ENCODE measurements around the gene A2ML1.

Gene A2ML1

DNA sequence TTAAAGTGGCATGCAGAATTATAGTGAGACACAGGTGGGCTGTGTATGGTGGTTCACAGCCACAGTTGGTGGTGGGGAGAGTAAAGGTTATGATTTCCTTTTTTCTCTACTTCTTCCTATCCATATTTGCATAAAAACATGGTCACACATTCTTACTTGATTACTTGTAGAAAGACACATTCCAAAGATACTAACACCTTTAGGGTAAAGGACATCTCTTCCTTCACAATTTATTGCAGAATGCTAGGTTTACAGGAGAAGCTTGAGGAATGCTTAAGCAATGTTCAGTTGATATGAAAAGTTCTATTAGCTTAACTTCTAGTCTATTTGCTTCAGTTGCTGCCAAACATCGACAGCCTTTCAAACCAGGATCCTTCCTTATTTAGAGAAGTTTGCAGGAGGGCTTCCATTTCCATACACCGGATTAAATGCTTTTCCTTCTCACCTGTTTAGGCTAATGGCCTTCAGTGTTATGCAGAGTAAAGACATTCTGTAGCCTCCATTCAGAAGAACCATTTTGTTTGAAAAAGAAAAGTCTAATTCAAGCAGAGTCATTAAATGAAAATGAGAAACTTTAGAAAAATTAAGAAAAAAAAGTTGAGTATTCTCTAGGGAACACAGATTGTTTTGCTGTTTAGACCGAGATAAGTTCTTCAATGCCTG lies 89.3 kb downstream of the A2ML1 start:
- TF ChIP-seq, protein P1, sequence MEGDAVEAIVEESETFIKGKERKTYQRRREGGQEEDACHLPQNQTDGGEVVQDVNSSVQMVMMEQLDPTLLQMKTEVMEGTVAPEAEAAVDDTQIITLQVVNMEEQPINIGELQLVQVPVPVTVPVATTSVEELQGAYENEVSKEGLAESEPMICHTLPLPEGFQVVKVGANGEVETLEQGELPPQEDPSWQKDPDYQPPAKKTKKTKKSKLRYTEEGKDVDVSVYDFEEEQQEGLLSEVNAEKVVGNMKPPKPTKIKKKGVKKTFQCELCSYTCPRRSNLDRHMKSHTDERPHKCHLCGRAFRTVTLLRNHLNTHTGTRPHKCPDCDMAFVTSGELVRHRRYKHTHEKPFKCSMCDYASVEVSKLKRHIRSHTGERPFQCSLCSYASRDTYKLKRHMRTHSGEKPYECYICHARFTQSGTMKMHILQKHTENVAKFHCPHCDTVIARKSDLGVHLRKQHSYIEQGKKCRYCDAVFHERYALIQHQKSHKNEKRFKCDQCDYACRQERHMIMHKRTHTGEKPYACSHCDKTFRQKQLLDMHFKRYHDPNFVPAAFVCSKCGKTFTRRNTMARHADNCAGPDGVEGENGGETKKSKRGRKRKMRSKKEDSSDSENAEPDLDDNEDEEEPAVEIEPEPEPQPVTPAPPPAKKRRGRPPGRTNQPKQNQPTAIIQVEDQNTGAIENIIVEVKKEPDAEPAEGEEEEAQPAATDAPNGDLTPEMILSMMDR (IDR thresholded peaks at IDR 0.05; ENCODE audit: borderline replicate concordance, insufficient read depth, low read depth, low read length): no peak
- no peak overlapping the region for H3K4me3 ChIP-seq (ENCODE audit: low read depth, low read length)

DNA sequence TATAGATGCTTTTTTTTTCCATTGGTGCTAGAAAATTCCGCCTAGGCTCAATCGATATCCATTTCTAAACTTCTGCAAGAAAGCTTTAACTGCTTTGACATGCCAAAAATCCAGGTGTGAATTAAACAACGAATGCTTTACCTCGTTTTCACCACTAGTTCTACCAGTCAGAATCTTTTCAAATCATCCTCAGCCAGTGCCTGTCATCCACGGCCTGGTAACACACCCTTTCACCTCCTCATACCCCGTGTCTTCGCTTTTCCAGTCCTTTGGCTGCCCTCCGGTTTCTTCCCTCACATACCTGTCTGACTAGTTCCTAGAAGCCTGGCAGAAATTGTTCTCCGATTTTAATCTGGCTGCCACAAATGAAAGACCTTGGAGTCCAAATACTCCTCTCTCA lies 90.5 kb downstream of the A2ML1 start:
- no peak overlapping the region for H3K4me3 ChIP-seq (ENCODE audit: low read depth, low read length)
- TF ChIP-seq, protein P1 (IDR thresholded peaks at IDR 0.05; ENCODE audit: borderline replicate concordance, insufficient read depth, low read depth, low read length): 0 out of 2 replicates have a peak, but pooled peaks have one; percentile 35

DNA sequence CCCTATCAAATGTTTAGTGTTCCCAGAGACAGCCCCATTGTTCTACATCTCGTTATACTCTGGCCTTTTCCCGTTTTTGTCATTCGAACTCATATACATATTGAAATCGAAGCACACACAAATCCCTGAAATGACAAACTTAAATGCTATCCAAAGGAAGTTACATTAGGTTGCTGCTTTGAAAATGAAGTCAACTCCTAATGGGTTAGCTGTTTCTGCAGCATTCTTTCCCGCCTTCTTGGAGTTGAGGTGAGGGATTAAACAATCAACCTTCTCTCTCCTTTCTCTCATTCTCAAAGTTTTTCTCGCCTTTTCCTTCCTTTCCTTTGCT lies 91.2 kb downstream of the A2ML1 start:
- TF ChIP-seq, protein P1 (IDR thresholded peaks at IDR 0.05; ENCODE audit: borderline replicate concordance, insufficient read depth, low read depth, low read length): no peak
- H3K4me3 ChIP-seq (ENCODE audit: low read depth, low read length): peak overlapping the region; percentile 44

DNA sequence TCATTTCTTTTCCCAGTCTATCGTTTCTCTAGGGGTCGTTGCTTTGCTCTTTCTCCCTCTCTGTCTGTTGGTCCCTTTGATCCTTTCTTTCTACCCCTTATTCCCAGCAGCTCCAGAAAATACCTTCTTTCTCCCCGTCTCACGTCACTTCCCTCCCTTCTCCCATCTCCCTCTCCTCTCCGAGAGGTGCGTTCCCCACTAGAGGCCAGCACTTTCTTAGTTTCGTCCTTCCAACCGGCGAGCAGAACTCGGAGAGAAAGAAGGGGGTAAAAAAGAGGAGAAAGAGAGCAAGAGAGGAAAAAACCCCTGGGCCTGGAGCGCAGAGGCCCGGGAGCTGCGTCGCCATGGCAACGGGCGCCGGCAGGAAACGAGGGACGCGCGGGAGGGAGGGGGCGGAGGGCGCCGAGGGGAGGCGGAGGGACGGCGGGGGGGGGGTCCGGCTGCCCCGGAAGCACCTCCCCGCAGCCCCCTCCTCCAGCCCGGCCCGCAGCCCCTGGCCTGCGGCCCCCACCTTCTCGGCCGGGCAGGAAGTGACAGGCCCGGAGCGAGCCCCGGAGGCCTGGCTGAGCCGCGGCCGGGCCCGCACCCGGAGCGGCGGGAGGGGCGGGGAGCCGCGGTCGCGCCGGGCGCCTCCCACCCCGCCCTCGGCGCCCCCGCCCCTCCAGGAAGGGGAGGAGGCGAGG lies 91.8 kb downstream of the A2ML1 start, which contains the start of gene PHC1:
Gene PHC1 (plus strand): TSS at position 477 of the 683 bp plus-strand sequence. CDS start 3,169 bp downstream, outside the sequence.
- TF ChIP-seq, protein P1 (IDR thresholded peaks at IDR 0.05; ENCODE audit: borderline replicate concordance, insufficient read depth, low read depth, low read length): 0 out of 2 replicates have a peak, but pooled peaks have one; percentile 29
- peak within 1 kb of the TSS; percentile 55 for H3K4me3 ChIP-seq (ENCODE audit: low read depth, low read length)

DNA sequence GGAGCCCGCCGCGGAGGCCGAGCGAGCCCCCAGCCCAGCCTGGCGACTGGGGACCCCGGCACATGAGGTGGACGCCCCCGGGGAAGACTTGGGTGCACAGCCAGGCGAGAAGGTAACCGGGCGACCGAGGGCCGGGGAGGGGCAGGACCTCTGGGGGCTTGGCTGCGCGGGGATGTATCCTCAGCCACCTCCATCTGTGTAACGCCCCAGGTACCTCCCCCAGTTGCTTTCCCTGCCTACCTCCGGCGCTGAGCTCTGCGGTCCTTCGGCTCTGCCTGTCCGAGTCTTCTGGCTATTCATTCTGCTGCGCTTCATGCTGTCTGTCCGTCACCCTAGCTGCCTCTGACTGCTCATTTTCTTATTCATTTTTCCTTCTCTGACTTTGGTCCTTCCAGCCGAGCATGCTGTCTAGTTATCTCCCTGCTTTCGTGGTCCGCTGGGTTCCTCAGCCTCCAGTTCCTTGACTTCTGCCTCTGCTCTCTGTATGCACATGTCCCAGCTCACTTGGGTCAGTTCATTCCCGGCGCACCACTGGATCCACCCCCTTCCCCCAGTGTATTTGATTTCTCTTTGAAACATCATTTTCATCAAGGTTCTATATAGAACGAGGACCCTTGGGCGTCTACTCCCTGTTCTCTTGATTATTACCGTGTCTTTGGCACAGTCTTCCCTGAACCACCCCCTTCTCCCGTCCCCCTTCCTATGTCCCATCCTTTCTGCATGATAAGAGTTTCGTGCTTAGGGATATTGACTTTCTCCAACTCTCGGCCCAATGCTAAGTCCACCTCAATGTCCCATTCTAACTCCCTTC lies 92.5 kb downstream of the A2ML1 start:
- TF ChIP-seq, protein P1 (IDR thresholded peaks at IDR 0.05; ENCODE audit: borderline replicate concordance, insufficient read depth, low read depth, low read length): no peak

DNA sequence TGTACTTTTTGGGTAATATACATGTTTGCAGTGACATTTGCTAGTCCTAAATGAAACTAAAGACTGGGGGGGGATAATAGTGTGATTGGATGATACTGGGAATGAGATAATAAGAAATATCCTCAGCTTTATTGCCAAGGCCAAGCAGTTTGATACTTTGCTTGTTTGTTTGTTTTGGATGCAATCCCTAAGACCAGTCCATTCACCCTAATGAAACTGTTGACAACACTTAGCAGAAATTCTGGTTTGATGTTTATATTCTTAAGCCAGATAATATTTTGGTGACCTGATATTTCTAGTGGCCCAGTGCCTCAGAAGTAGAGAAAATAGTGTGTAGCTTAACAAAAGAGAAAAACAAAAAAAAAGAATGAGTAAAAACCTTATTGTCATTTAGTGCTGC lies 93.7 kb downstream of the A2ML1 start:
- no peak overlapping the region for H3K4me3 ChIP-seq (ENCODE audit: low read depth, low read length)
- TF ChIP-seq, protein P1 (IDR thresholded peaks at IDR 0.05; ENCODE audit: borderline replicate concordance, insufficient read depth, low read depth, low read length): no peak

More for the DNA sequence above, 92.5 kb downstream of the A2ML1 start:
- peak overlapping the region; percentile 55 for H3K4me3 ChIP-seq (ENCODE audit: low read depth, low read length)

Data from GM12875 (cell line).